Measurements from ENCODE around the gene SCG3.

GRCh38 chr15:51706926-51707608 is 25.8 kb downstream of the SCG3 start:
- no peak for TF ChIP-seq SIN3A (IDR thresholded peaks at IDR 0.05; ENCODE audit: borderline replicate concordance, low read depth, low read length)
- TF ChIP-seq PBX3 (IDR thresholded peaks at IDR 0.05), result no peak
- TF ChIP-seq ZBTB33 (IDR thresholded peaks at IDR 0.05; ENCODE audit: borderline replicate concordance, low read depth), result no peak
- TF ChIP-seq, protein P1, sequence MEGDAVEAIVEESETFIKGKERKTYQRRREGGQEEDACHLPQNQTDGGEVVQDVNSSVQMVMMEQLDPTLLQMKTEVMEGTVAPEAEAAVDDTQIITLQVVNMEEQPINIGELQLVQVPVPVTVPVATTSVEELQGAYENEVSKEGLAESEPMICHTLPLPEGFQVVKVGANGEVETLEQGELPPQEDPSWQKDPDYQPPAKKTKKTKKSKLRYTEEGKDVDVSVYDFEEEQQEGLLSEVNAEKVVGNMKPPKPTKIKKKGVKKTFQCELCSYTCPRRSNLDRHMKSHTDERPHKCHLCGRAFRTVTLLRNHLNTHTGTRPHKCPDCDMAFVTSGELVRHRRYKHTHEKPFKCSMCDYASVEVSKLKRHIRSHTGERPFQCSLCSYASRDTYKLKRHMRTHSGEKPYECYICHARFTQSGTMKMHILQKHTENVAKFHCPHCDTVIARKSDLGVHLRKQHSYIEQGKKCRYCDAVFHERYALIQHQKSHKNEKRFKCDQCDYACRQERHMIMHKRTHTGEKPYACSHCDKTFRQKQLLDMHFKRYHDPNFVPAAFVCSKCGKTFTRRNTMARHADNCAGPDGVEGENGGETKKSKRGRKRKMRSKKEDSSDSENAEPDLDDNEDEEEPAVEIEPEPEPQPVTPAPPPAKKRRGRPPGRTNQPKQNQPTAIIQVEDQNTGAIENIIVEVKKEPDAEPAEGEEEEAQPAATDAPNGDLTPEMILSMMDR (IDR thresholded peaks at IDR 0.05), result no peak
- no peak for TF ChIP-seq POLR2AphosphoS5 (IDR thresholded peaks at IDR 0.05; ENCODE audit: low read depth, low read length)
- no peak for TF ChIP-seq FOSL2 (IDR thresholded peaks at IDR 0.05; ENCODE audit: borderline replicate concordance, low read depth)
- no peak for TF ChIP-seq TCF12 (IDR thresholded peaks at IDR 0.05)
- no peak for TF ChIP-seq JUND (IDR thresholded peaks at IDR 0.05)
- no peak for TF ChIP-seq MAX (IDR thresholded peaks at IDR 0.05; ENCODE audit: low read depth)
- TF ChIP-seq EZH2phosphoT487 (IDR thresholded peaks at IDR 0.05; ENCODE audit: borderline replicate concordance, low read depth), result no peak
- no peak for TF ChIP-seq RAD21 (IDR thresholded peaks at IDR 0.05; ENCODE audit: low read length)
